Kidney glomerular epithelial cell (primary cell): Measurements from ENCODE around the gene FOCAD.

Source experiments
- DNase-seq: peaks from one replicate; lab custom pipeline; 2025; lab: John Stamatoyannopoulos, UW

The FOCAD gene

DNA sequence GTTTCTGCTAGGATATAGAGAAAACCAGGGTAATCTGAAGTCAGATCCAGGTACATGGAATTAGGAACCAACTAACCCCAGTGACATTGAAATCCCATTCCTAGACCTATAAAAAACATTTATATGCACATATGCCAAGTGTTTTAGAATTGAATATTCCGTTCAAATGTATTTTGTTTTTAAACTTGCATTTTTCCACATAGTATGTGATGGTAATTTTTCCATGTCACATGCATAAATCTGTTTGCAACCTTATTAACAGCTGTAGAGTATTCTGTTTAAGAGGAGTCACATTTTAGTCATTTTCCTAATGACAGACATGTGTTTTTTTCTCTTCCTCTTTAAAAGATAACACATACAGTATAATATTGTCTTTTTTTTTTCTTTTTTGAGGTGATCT is 50.2 kb downstream of the FOCAD start:
- no peak for DNase-seq

DNA sequence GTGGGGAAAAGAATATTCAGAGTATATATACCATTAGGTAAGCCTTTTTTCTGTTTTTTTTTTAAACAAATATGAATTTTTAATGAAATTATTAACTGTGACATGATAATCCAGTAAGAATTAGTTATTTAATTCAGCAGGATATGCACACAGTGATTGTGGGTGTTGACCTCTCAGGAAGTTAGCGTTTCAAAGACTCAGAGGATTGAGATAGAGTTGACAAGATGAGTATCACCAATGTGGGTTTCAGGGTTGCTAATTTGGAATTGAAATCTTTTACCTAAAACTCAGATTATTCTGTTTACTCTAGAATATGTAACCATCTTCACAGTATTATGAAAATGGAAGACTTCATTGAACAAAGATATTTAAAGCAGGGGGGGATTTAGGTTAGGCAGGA is 56.2 kb downstream of the FOCAD start:
- DNase-seq, result no peak

DNA sequence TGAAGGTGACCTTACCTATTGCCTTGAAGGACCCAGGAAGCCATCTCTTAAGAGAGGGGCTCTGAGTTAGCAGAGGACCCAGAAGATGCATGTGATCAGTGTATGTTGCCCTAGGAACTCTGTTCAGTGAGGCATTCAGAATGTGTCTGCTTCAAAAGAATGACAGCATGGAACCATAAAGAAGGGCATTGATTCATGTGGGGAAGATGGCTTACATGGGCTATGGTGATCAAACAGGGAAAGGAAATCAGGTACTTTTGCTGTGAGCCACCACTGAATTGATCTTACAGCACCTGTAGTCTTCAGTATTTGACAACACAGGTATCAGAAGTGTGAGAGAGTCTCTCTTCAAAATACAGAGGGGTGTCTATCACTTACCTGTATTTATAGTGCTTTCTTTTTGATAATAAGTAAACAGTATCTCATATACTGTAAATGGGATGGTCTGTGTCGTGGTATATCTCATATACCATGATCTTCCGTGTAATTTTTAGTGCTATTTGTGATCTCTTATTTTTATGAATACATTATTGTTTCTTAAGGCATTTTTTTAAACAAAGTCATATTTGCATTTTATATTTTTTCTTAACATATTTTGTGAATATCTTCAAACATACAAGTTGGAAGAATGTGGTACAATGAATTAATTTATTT is 57.0 kb downstream of the FOCAD start:
- no peak for DNase-seq

DNA sequence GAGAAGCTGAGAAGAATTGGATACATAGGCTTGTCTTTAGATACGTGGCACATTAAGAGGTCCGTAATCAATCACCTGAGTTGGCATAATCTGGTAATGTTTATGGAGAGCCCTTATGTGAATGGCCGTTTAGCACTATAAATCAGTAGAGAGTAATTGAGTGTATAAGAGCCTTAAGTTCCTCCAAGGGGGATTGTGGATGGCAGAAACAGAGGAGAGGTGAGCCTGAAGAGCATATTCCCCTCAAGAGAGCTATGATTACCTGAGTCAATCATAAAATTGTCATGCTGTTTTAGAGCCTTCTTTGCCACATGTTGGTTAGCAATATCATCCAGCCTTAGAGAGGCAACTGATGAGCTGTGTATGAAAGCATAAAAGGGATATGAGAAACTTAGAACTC is 58.8 kb downstream of the FOCAD start:
- DNase-seq, result no peak

DNA sequence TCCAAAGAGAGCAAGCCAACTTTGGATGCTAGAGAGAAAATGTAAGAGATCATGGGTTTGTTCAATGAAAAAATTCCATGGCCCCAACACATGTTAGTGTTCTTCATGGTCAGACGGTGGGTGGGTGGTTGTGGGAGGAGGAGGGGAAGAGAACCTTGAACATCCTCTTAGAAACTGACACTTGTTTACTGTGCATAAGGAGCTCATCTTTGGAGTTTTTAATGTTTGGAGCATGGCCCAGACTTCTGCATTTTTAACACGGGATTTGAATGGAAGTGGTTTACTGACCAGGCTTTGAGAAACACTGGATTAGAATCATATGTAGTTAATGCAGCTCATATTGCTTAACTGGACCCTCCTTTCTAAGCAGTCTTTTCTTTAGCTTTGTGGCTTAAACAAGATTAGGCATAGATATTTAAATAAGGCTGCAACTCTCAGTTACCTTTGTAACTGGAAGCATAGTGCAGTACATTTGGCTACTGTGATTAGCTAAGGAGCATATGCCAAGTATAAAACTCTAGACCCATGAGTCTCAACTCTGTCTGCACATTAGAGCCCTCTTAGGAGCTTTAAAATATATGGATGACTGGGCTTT is 60.1 kb downstream of the FOCAD start:
- DNase-seq, result no peak

DNA sequence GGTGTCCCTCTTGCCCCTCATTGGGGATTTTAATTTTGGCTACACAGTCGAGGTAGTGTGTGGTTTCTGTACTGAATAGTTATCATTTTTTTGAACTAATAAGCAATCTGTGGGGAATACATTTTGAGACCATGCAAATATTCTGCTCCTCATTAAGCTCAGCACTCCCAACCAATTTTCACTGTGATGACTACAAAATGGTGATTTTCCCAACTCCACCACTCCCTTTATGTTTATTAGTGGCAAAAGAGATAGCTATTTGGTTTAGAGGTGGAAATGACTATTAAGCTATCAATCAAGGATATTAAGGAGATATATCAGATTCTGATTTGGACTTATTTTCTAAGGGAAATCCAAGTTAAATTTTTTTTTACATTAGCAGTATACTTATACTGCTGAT is 62.9 kb downstream of the FOCAD start:
- DNase-seq, result no peak

GRCh38 chr9:20749496-20750198 is 65.6 kb downstream of the FOCAD start:
- no peak for DNase-seq

GRCh38 chr9:20753761-20754160 is 69.7 kb downstream of the FOCAD start:
- no peak for DNase-seq

DNA sequence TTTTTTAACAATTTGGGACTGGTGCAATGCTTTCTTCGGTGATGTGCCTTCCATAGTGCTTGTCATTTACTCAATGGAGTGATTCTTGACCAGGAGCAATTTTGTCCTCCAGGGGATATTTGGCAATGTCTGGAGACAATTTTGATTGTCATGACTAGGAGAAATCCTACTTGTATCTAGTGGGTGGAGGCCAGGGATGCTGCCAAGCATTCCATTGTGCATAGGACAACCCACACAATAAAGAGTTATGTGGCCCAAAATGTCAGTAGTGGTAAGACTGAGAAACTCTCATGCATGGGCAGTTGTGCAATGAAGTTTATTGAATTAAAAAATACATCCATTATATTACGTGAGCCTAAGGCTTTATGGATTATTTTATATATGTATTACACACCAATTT is 70.5 kb downstream of the FOCAD start:
- no peak for DNase-seq

DNA sequence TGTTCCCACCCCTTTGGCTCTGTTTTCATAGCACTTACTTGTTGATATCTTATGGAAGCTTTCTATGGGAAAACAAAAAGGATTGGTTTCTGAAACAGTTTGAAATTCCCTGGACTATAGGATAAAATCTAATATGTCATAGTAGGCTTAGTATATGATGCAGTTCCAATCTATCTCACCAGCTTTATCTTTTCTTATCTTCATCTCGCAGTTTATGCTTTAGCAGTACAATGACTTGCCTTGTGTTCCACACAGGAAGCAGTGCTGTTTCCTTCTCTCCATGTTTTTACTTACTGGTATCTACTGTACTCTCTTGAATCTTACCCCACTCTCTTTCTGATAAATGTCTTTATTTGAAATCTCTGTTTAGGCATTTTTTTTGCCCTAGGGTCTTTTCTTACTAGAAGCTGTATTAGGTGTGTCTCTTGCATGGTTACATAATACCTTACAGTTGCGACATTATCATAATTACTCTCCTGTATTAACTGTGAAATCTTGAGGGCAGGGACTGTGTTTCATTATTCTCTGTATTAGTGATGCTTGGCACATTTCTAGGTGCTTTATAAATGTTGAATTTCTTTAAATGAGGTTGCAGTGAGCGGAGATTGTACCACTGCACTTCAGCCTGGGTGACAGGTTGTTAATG is 76.3 kb downstream of the FOCAD start:
- no peak for DNase-seq

- DNase-seq, result no peak
These were observed 86.9 kb downstream of the FOCAD start for GRCh38 chr9:20770947-20771346.

- DNase-seq, result no peak
These were observed 87.7 kb downstream of the FOCAD start for GRCh38 chr9:20771729-20772128.

DNA sequence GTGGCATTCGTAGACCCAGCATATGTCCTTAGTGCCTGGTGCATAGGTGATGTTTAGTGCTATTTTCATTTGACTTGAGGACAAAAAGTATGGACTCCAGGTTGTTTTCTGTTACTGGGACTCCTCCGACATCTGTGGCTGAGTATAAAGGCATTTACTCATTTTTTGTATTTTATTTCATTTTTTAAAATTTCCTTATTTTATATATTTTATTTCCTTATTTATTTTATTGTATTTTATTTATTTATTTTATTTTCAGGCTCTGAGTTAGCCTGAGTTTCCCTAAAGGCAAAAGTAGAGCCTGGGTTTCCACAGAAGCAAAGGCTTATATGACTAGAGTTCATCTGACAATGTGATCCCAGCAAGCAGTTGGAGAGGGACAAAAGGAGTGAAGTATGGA is 91.6 kb downstream of the FOCAD start:
- no peak for DNase-seq

DNA sequence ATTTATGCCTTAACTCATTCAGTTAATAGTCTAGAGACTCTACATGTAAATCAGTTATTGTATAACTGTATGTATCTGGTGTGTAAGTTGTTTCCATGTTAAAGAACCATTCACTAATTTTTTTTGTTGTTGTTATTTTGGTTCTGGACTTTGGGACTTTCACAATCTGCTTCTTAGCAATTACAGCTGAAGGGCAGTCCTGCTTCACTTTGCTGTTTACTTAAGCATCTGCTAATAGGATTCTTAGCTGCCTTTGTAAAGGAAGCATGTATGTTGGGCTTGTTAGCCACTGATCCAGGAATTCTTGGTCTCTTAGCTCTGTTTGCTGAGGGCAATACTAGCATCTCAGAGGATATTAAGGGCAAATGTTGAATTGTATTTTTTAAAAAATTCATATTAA is 97.0 kb downstream of the FOCAD start:
- DNase-seq, result no peak

DNA sequence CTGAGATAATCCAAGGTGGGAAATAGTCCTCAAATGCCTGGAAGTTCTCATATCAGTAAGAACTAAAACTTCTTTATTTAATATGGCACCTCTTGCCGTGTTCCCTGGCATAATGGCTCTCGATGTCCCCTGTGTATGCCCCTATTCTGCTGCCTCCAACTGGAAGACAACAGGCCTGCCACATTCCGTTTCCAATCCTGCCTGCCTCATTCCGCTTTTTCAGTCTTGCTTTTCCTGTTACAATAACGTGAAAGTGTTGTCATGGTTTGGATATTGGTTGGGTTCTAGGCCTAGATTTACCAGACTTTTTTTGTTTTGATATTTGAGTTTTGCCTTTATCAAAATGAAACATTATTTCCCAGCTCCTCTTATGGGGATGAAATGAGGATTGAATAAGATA is 98.2 kb downstream of the FOCAD start:
- DNase-seq, result no peak

DNA sequence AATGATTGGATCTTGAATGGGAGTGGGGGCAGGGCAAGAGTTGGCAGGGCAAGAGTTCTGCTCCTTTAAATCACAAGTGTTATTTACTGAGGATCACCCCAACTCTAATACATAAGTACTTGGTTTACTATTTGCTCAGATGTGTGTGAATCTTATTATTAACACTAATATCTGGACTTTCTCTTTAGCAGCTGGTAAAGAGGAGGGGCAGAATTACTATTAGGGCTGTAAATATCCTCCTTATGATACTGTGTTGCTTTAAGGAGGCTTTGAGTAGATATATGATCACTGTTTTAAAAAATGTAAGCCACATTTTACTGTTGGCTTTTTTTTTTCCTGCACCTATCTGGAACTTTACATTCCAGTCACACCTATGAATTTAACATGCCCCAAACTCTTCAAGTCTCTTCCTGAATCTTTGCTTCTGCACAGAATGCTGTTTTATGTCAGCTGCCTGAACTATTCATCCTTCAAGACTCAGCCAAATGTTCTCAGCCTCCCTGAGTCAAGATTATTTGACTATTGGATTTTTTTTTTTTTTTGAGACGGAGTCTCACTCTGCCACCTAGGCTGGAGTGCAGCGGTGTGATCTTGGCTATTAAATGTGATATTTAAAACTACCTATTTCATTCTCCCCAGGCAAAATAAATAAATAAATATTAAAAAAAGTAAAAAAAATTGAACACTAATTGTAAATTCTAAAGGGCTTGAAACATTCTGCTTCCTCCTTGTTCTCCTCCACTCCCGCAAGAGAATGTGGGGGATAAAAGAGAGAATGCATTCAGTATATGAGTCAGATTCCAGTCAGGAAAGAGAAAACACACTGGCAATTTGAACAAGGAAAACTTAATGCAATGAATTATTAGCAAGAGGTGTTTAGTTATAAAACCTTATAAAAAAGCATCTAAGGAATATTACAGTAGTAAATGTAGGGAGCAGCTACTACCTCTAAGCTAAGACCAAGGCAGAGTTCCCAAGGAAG is 99.3 kb downstream of the FOCAD start:
- DNase-seq, result peak; percentile 21

GRCh38 chr9:20784196-20784595 is 100.1 kb downstream of the FOCAD start:
- no peak for DNase-seq

GRCh38 chr9:20786807-20787206 is 102.7 kb downstream of the FOCAD start:
- DNase-seq, result no peak

GRCh38 chr9:20788526-20789451 is 104.7 kb downstream of the FOCAD start:
- no peak for DNase-seq

DNA sequence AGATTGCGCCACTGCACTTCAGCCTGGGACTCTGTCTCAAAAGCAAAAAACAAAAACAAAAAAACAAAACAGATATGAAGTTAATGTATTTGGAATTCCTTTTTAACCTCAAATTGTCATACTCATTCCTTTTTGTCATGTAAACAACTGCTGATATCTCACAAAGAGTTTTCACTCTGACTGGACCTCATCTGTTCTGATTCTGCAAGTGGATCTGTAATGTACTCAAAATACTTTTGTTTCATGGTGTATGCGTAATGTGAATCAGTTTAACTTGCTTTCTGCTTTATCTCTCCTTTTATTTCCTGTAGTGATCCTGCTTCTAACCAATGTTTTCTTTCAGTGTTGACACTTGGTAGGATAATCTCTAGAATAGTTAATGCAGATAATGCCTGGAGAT is 106.7 kb downstream of the FOCAD start:
- DNase-seq, result no peak

- no peak for DNase-seq
These were observed 107.6 kb downstream of the FOCAD start for GRCh38 chr9:20791682-20792081.
